ENCODE measurements around the gene NAT16. TPM values are rescaled to one million over a fixed set of nuclear protein-coding genes. Genes with fewer than 3 reads are reported as not detected.

NAT16 gene
- total and polyA plus RNA-seq, 2 experiments from 2014 or later, result 0.21 to 0.31 TPM

GRCh38 chr7:101212014-101212413, 31.9 kb upstream of the NAT16 start:
- H3K27me3 ChIP-seq (ENCODE audit: insufficient read depth), result no peaks in the 10 kb centered on the region
- Mint-ChIP-seq H3K4me1 (peaks cover 10% of the 10 kb centered on the region; the same call in 2 of the 3 replicates), H3K4me3 (no peak overlapping the region), H3K9me3 (no peaks in the 10 kb centered on the region), H3K36me3 (ENCODE audit: low read depth) (peaks cover 17% of the 10 kb centered on the region), H3K27me3 (ENCODE audit: insufficient read depth, low read depth, poor library complexity) (peaks cover 9% of the 10 kb centered on the region), H3K27ac (no peak overlapping the region)
- H3K4me1 ChIP-seq (ENCODE audit: insufficient read depth), result peaks cover 7% of the 10 kb centered on the region
- H3K27ac ChIP-seq (ENCODE audit: low read depth), result no peak overlapping the region
- no peak overlapping the region for H2AFZ ChIP-seq
- H3K79me2 ChIP-seq (replicated peaks; ENCODE audit: insufficient read depth), result peaks cover 6% of the 10 kb centered on the region; the same call in 1 of the 2 replicates
- H3K36me3 ChIP-seq (ENCODE audit: insufficient read depth), result no peaks in the 10 kb centered on the region; the same call in 1 of the 2 replicates
- H4K20me1 ChIP-seq (replicated peaks; ENCODE audit: insufficient read depth), result no peaks in the 10 kb centered on the region
- no peak for DNase-seq (ENCODE audit: low spot score)
- no peak overlapping the region for H3K4me3 ChIP-seq
- TF ChIP-seq CTCF (conservative IDR thresholded peaks at IDR 0.05; ENCODE audit: low read depth in 2 of 2) (peak in 1 of 2 experiments; percentile 47; a peak in 2 of 4 replicates), POLR2AphosphoS5 (IDR thresholded peaks at IDR 0.05; ENCODE audit: low read depth) (no peak), REST (IDR thresholded peaks at IDR 0.05; ENCODE audit: unreplicated experiment) (no peak), EZH2phosphoT487 (IDR thresholded peaks at IDR 0.05; ENCODE audit: unreplicated experiment) (no peak), EZH2 (IDR thresholded peaks at IDR 0.05; ENCODE audit: low read depth, unreplicated experiment) (no peak), JUNB (IDR thresholded peaks at IDR 0.05; ENCODE audit: unreplicated experiment) (no peak)
- no peaks in the 10 kb centered on the region for H3K9me2 ChIP-seq (ENCODE audit: insufficient read depth)
- peak; percentile 24 for ATAC-seq
- peaks cover 6% of the 10 kb centered on the region; the same call in 1 of the 2 replicates for H3F3A ChIP-seq (replicated peaks; ENCODE audit: low read depth)
- H3K4me2 ChIP-seq, result no peak overlapping the region

- no peak overlapping the region for H3K27ac Mint-ChIP-seq
- H4K20me1 ChIP-seq (replicated peaks; ENCODE audit: insufficient read depth), result no peaks in the 10 kb centered on the region
- no peak overlapping the region for H3K27ac ChIP-seq (ENCODE audit: low read depth)
- H3K79me2 ChIP-seq (replicated peaks; ENCODE audit: insufficient read depth), result 0 out of 2 replicates have a peak, but pooled peaks cover 3% of the 10 kb centered on the region
- H3K4me3 ChIP-seq, result no peak overlapping the region
- peaks cover 5% of the 10 kb centered on the region for H3K27me3 Mint-ChIP-seq (ENCODE audit: insufficient read depth, low read depth, poor library complexity)
- peaks cover 6% of the 10 kb centered on the region; the same call in 2 of the 3 replicates for H3K4me1 Mint-ChIP-seq
- no peaks in the 10 kb centered on the region for H3K27me3 ChIP-seq (ENCODE audit: insufficient read depth)
- no peaks in the 10 kb centered on the region; the same call in 1 of the 2 replicates for H3K36me3 ChIP-seq (ENCODE audit: insufficient read depth)
- no peaks in the 10 kb centered on the region for H3K9me3 Mint-ChIP-seq
- peaks cover 6% of the 10 kb centered on the region; the same call in 1 of the 2 replicates for H3F3A ChIP-seq (replicated peaks; ENCODE audit: low read depth)
- DNase-seq (ENCODE audit: low spot score) (no peak), ATAC-seq (no peak)
- no peak overlapping the region for H3K4me3 Mint-ChIP-seq
- no peak overlapping the region for H2AFZ ChIP-seq
- H3K4me2 ChIP-seq, result no peak overlapping the region
- peaks cover 3% of the 10 kb centered on the region for H3K4me1 ChIP-seq (ENCODE audit: insufficient read depth)
- no peaks in the 10 kb centered on the region for H3K9me2 ChIP-seq (ENCODE audit: insufficient read depth)
- peaks cover 20% of the 10 kb centered on the region for H3K36me3 Mint-ChIP-seq (ENCODE audit: low read depth)
- TF ChIP-seq POLR2AphosphoS5 (IDR thresholded peaks at IDR 0.05; ENCODE audit: low read depth), result no peak
- no peak for TF ChIP-seq NANOG (IDR thresholded peaks at IDR 0.05; ENCODE audit: borderline replicate concordance)
- TF ChIP-seq ZNF114 (CRISPR knock-in tag; IDR thresholded peaks at IDR 0.05), result no peak
- TF ChIP-seq ZNF462 (CRISPR knock-in tag; IDR thresholded peaks at IDR 0.05), result no peak
- TF ChIP-seq JUNB (IDR thresholded peaks at IDR 0.05; ENCODE audit: unreplicated experiment), result no peak
- no peak for TF ChIP-seq CREB1 (CRISPR knock-in tag; IDR thresholded peaks at IDR 0.05; ENCODE audit: low read depth)
- no peak for TF ChIP-seq ZNF331 (CRISPR knock-in tag; IDR thresholded peaks at IDR 0.05; ENCODE audit: low read depth)
Measured at GRCh38 chr7:101211501-101211900, 31.4 kb upstream of the NAT16 start.
